ENCODE data around the gene PSMD12. TPM values are rescaled to one million over a fixed set of nuclear protein-coding genes. Genes with fewer than 3 reads are reported as not detected.

Gene PSMD12
- total RNA-seq, 1 experiment from 2014 or later = 60.0 TPM

DNA sequence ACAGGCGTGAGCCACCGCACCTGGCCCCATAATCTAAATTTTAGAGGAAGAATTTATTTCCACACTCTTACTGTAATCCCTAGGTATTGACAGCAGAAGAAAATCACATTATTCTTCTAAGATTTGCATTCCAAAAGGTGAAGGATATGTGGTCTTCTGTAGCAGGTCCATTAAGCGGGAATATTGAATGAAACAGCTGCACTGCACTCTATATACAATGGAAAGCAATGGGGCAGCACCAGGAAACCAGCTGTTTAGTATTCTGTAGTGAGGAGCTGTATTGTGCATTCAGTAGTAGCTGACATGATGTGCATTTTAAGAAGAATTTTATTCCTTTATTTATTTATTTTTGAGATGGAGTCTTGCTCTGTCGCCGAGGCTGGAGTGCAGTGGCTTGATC, 49.6 kb downstream of the PSMD12 start:
- no peaks in the 10 kb centered on the region for H3K36me3 ChIP-seq (ENCODE audit: low read depth, low read length)
- H3K4me2 ChIP-seq (ENCODE audit: low read length) = no peak overlapping the region
- no peaks in the 10 kb centered on the region for H3K9me2 ChIP-seq (replicated peaks; ENCODE audit: low read length)
- H3K9ac ChIP-seq (ENCODE audit: low read length) = no peak overlapping the region
- no peak overlapping the region for H2AFZ ChIP-seq (ENCODE audit: low read length)
- H3K27me3 ChIP-seq (ENCODE audit: low read length) = no peaks in the 10 kb centered on the region
- no TSS peak for BruUV-seq (replicated peaks)
- TF ChIP-seq EZH2 (IDR thresholded peaks at IDR 0.05; ENCODE audit: low read length, unreplicated experiment) = no peak
- TF ChIP-seq EZH2phosphoT487 (IDR thresholded peaks at IDR 0.05; ENCODE audit: borderline replicate concordance, low read length) = no peak
- TF ChIP-seq, protein P1, sequence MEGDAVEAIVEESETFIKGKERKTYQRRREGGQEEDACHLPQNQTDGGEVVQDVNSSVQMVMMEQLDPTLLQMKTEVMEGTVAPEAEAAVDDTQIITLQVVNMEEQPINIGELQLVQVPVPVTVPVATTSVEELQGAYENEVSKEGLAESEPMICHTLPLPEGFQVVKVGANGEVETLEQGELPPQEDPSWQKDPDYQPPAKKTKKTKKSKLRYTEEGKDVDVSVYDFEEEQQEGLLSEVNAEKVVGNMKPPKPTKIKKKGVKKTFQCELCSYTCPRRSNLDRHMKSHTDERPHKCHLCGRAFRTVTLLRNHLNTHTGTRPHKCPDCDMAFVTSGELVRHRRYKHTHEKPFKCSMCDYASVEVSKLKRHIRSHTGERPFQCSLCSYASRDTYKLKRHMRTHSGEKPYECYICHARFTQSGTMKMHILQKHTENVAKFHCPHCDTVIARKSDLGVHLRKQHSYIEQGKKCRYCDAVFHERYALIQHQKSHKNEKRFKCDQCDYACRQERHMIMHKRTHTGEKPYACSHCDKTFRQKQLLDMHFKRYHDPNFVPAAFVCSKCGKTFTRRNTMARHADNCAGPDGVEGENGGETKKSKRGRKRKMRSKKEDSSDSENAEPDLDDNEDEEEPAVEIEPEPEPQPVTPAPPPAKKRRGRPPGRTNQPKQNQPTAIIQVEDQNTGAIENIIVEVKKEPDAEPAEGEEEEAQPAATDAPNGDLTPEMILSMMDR (conservative IDR thresholded peaks at IDR 0.05; ENCODE audit: low read depth, low read length) = no peak
- no peaks in the 10 kb centered on the region for H4K20me1 ChIP-seq (ENCODE audit: low read length)
- ATAC-seq = no peak
- H3K27ac ChIP-seq (ENCODE audit: low read length) = no peak overlapping the region
- ChIA-PET POLR2A (ENCODE audit: unreplicated experiment) (interaction anchor here (0.6 kb wide), 1 partner anchor 8 kb away, joined by 9 read pairs; no protein-coding TSS in a partner anchor), CTCF (no interaction called here)
- no peaks in the 10 kb centered on the region for H3K9me3 ChIP-seq (ENCODE audit: low read length)
- no peaks in the 10 kb centered on the region for H3F3A ChIP-seq (ENCODE audit: low read length, unreplicated experiment)
- H3K79me2 ChIP-seq (ENCODE audit: low read length) = no peaks in the 10 kb centered on the region
- intact Hi-C loops (cut with micrococcal nuclease) = no loop called here
- DNase-seq = no peak
- peaks cover 4% of the 10 kb centered on the region; the same call in 1 of the 2 replicates for H3K4me1 ChIP-seq (ENCODE audit: insufficient read depth, low read length)
- no peak overlapping the region for H3K4me3 ChIP-seq (ENCODE audit: low read length)

DNA sequence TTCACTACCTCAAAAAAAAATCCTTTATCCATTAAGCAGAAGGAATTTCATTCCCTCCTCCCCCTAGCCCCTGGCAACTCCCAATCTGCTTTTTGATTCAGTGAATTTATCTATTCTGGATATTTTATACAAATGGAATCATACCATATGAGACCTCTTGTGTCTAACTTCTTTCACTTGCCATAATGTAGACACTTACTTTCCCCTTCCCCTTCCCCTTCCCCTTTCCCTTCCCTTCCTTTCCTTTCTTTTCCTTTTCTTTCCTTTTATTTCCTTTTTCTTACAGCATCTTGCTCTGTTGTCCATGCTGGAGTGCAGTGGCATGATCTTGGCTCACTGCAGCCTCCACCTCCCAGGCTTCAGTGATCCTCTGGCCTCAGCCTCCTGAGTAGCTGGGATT, 50.5 kb downstream of the PSMD12 start:
- no peaks in the 10 kb centered on the region for H3F3A ChIP-seq (ENCODE audit: low read length, unreplicated experiment)
- DNase-seq = no peak
- H3K27me3 ChIP-seq (ENCODE audit: low read length) = no peaks in the 10 kb centered on the region
- no peaks in the 10 kb centered on the region for H3K9me2 ChIP-seq (replicated peaks; ENCODE audit: low read length)
- no peaks in the 10 kb centered on the region for H3K9me3 ChIP-seq (ENCODE audit: low read length)
- no TSS peak for BruUV-seq (replicated peaks)
- H2AFZ ChIP-seq (ENCODE audit: low read length) = no peak overlapping the region
- H4K20me1 ChIP-seq (ENCODE audit: low read length) = no peaks in the 10 kb centered on the region
- ChIA-PET POLR2A (ENCODE audit: unreplicated experiment) (no interaction called here), CTCF (no interaction called here)
- H3K9ac ChIP-seq (ENCODE audit: low read length) = no peak overlapping the region
- ATAC-seq = no peak
- no peak for TF ChIP-seq EZH2 (IDR thresholded peaks at IDR 0.05; ENCODE audit: low read length, unreplicated experiment)
- TF ChIP-seq, protein P1 (conservative IDR thresholded peaks at IDR 0.05; ENCODE audit: low read depth, low read length) = no peak
- TF ChIP-seq EZH2phosphoT487 (IDR thresholded peaks at IDR 0.05; ENCODE audit: borderline replicate concordance, low read length) = no peak
- H3K4me1 ChIP-seq (ENCODE audit: insufficient read depth, low read length) = peaks cover 4% of the 10 kb centered on the region; the same call in 1 of the 2 replicates
- no peak overlapping the region for H3K4me2 ChIP-seq (ENCODE audit: low read length)
- H3K4me3 ChIP-seq (ENCODE audit: low read length) = no peak overlapping the region
- H3K27ac ChIP-seq (ENCODE audit: low read length) = no peak overlapping the region
- H3K79me2 ChIP-seq (ENCODE audit: low read length) = no peaks in the 10 kb centered on the region
- intact Hi-C loops (cut with micrococcal nuclease) = no loop called here
- no peaks in the 10 kb centered on the region for H3K36me3 ChIP-seq (ENCODE audit: low read depth, low read length)

DNA sequence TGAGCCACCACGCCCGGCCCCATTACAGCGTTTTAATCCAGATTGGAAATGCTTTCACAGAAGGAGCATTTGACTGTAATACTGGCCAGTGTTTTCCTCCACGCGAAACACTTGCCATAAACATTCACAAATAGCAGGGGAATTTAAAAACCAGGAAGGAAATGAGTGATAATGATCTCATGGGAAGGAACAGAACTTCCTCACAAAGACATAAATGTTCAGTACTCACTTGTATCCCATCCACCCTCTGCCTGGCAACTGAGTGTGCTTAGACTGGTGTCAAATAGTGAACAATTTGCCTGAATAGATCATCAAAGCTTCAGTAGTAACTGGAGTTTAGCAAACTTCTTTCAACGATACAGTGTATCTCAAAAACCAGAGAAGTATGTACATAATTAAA, 54.1 kb downstream of the PSMD12 start:
- no peaks in the 10 kb centered on the region for H3F3A ChIP-seq (ENCODE audit: low read length, unreplicated experiment)
- H3K4me2 ChIP-seq (ENCODE audit: low read length) = no peak overlapping the region
- no TSS peak for BruUV-seq (replicated peaks)
- POLR2A ChIA-PET (ENCODE audit: unreplicated experiment) = no interaction called here
- CTCF ChIA-PET = no interaction called here
- H3K9me2 ChIP-seq (replicated peaks; ENCODE audit: low read length) = no peaks in the 10 kb centered on the region
- no peak overlapping the region; the same call in 1 of the 2 replicates for H2AFZ ChIP-seq (ENCODE audit: low read length)
- TF ChIP-seq EZH2 (IDR thresholded peaks at IDR 0.05; ENCODE audit: low read length, unreplicated experiment) (no peak), EZH2phosphoT487 (IDR thresholded peaks at IDR 0.05; ENCODE audit: borderline replicate concordance, low read length) (no peak)
- TF ChIP-seq, protein P1 (conservative IDR thresholded peaks at IDR 0.05; ENCODE audit: low read depth, low read length) = no peak
- H3K9ac ChIP-seq (ENCODE audit: low read length) = no peak overlapping the region
- no peaks in the 10 kb centered on the region for H3K9me3 ChIP-seq (ENCODE audit: low read length)
- no peaks in the 10 kb centered on the region for H3K36me3 ChIP-seq (ENCODE audit: low read depth, low read length)
- DNase-seq (no peak), ATAC-seq (peak; percentile 81)
- no peak overlapping the region for H3K4me3 ChIP-seq (ENCODE audit: low read length)
- intact Hi-C loops (cut with micrococcal nuclease) = no loop called here
- no peaks in the 10 kb centered on the region for H3K79me2 ChIP-seq (ENCODE audit: low read length)
- no peak overlapping the region for H3K27ac ChIP-seq (ENCODE audit: low read length)
- peaks cover 4% of the 10 kb centered on the region; the same call in 1 of the 2 replicates for H3K4me1 ChIP-seq (ENCODE audit: insufficient read depth, low read length)
- H3K27me3 ChIP-seq (ENCODE audit: low read length) = no peaks in the 10 kb centered on the region
- H4K20me1 ChIP-seq (ENCODE audit: low read length) = no peaks in the 10 kb centered on the region

Data from PC-3 (cell line).